ENCODE measurements around the gene ZNF217. TPM values are rescaled to one million over a fixed set of nuclear protein-coding genes. Genes with fewer than 3 reads are reported as not detected.
"Not testable (repeated sequence)": the region's sequence is repeated elsewhere in the genome, so short reads cannot be mapped to it uniquely, and the experiment has no call there.

ZNF217 gene
- total RNA-seq, 1 donor = 65.8 TPM

- peaks cover 62% of the 10 kb centered on the region for H3K4me1 ChIP-seq (ENCODE audit: insufficient read depth, low read length)
Observed at GRCh38 chr20:53574819-53575218, 18.8 kb downstream of the ZNF217 start.

GRCh38 chr20:53574259-53574789 lies 19.3 kb downstream of the ZNF217 start:
- Histone ChIP-seq H3K27me3 (ENCODE audit: insufficient read depth, low read length) (no peaks in the 10 kb centered on the region), H3K9me3 (ENCODE audit: low read depth, low read length) (no peaks in the 10 kb centered on the region), H3K4me1 (ENCODE audit: insufficient read depth, low read length) (peaks cover 57% of the 10 kb centered on the region), H3K4me3 (ENCODE audit: low read length) (no peak overlapping the region)

More at GRCh38 chr20:53574819-53575218, 18.8 kb downstream of the ZNF217 start:
- Histone ChIP-seq H3K9me3 (ENCODE audit: low read depth, low read length) (no peaks in the 10 kb centered on the region), H3K4me3 (ENCODE audit: low read length) (no peak overlapping the region), H3K27me3 (ENCODE audit: insufficient read depth, low read length) (no peaks in the 10 kb centered on the region)

- H3K4me1 ChIP-seq (ENCODE audit: insufficient read depth, low read length) = peaks cover 40% of the 10 kb centered on the region
Observed at GRCh38 chr20:53571555-53572286, 21.9 kb downstream of the ZNF217 start.

GRCh38 chr20:53570446-53571276 lies 23.0 kb downstream of the ZNF217 start:
- Histone ChIP-seq H3K4me1 (ENCODE audit: insufficient read depth, low read length) (peaks cover 31% of the 10 kb centered on the region), H3K4me3 (ENCODE audit: low read length) (no peak overlapping the region), H3K9me3 (ENCODE audit: low read depth, low read length) (no peaks in the 10 kb centered on the region), H3K27me3 (ENCODE audit: insufficient read depth, low read length) (no peaks in the 10 kb centered on the region)

More at GRCh38 chr20:53571555-53572286, 21.9 kb downstream of the ZNF217 start:
- H3K4me3 ChIP-seq (ENCODE audit: low read length) = no peak overlapping the region
- no peaks in the 10 kb centered on the region for H3K27me3 ChIP-seq (ENCODE audit: insufficient read depth, low read length)
- H3K9me3 ChIP-seq (ENCODE audit: low read depth, low read length) = no peaks in the 10 kb centered on the region

- Histone ChIP-seq H3K4me3 (ENCODE audit: low read length) (no peak overlapping the region), H3K4me1 (ENCODE audit: insufficient read depth, low read length) (peaks cover 22% of the 10 kb centered on the region), H3K9me3 (ENCODE audit: low read depth, low read length) (no peaks in the 10 kb centered on the region), H3K27me3 (ENCODE audit: insufficient read depth, low read length) (no peaks in the 10 kb centered on the region)
Observed at GRCh38 chr20:53569606-53570307, 23.9 kb downstream of the ZNF217 start.

GRCh38 chr20:53569005-53569404 lies 24.6 kb downstream of the ZNF217 start:
- Histone ChIP-seq H3K9me3 (ENCODE audit: low read depth, low read length) (no peaks in the 10 kb centered on the region), H3K4me3 (ENCODE audit: low read length) (no peak overlapping the region), H3K4me1 (ENCODE audit: insufficient read depth, low read length) (peaks cover 15% of the 10 kb centered on the region), H3K27me3 (ENCODE audit: insufficient read depth, low read length) (no peaks in the 10 kb centered on the region)

- Histone ChIP-seq H3K4me1 (ENCODE audit: insufficient read depth, low read length) (peaks cover 9% of the 10 kb centered on the region), H3K27me3 (ENCODE audit: insufficient read depth, low read length) (no peaks in the 10 kb centered on the region), H3K4me3 (ENCODE audit: low read length) (no peak overlapping the region), H3K9me3 (ENCODE audit: low read depth, low read length) (no peaks in the 10 kb centered on the region)
Observed at GRCh38 chr20:53568351-53568750, 25.3 kb downstream of the ZNF217 start.

- Histone ChIP-seq H3K27me3 (ENCODE audit: insufficient read depth, low read length) (no peaks in the 10 kb centered on the region), H3K4me1 (ENCODE audit: insufficient read depth, low read length) (peaks cover 4% of the 10 kb centered on the region), H3K9me3 (ENCODE audit: low read depth, low read length) (no peaks in the 10 kb centered on the region), H3K4me3 (ENCODE audit: low read length) (no peak overlapping the region)
Observed at GRCh38 chr20:53567379-53567917, 26.2 kb downstream of the ZNF217 start.

- H3K4me3 ChIP-seq (ENCODE audit: low read length); H3K4me1 ChIP-seq (ENCODE audit: insufficient read depth, low read length); H3K27me3 ChIP-seq (ENCODE audit: insufficient read depth, low read length); H3K9me3 ChIP-seq (ENCODE audit: low read depth, low read length): not testable (repeated sequence)
Observed at GRCh38 chr20:53566623-53567022, 27.0 kb downstream of the ZNF217 start.

GRCh38 chr20:53565254-53565653 lies 28.4 kb downstream of the ZNF217 start:
- no peaks in the 10 kb centered on the region for H3K4me1 ChIP-seq (ENCODE audit: insufficient read depth, low read length)
- no peak overlapping the region for H3K4me3 ChIP-seq (ENCODE audit: low read length)
- H3K27me3 ChIP-seq (ENCODE audit: insufficient read depth, low read length) = no peaks in the 10 kb centered on the region
- no peaks in the 10 kb centered on the region for H3K9me3 ChIP-seq (ENCODE audit: low read depth, low read length)

- not testable (repeated sequence) for H3K4me1 ChIP-seq (ENCODE audit: insufficient read depth, low read length); H3K9me3 ChIP-seq (ENCODE audit: low read depth, low read length); H3K4me3 ChIP-seq (ENCODE audit: low read length)
Observed at GRCh38 chr20:53562104-53562764, 31.4 kb downstream of the ZNF217 start.

GRCh38 chr20:53561505-53561904 lies 32.1 kb downstream of the ZNF217 start:
- no peak overlapping the region for H3K4me3 ChIP-seq (ENCODE audit: low read length)
- H3K27me3 ChIP-seq (ENCODE audit: insufficient read depth, low read length) = no peaks in the 10 kb centered on the region
- no peaks in the 10 kb centered on the region for H3K4me1 ChIP-seq (ENCODE audit: insufficient read depth, low read length)
- no peaks in the 10 kb centered on the region for H3K9me3 ChIP-seq (ENCODE audit: low read depth, low read length)

More at GRCh38 chr20:53562104-53562764, 31.4 kb downstream of the ZNF217 start:
- not testable (repeated sequence) for H3K27me3 ChIP-seq (ENCODE audit: insufficient read depth, low read length)

GRCh38 chr20:53559816-53560215 lies 33.8 kb downstream of the ZNF217 start:
- H3K9me3 ChIP-seq (ENCODE audit: low read depth, low read length) = no peaks in the 10 kb centered on the region

GRCh38 chr20:53557130-53557529 lies 36.5 kb downstream of the ZNF217 start:
- Histone ChIP-seq H3K9me3 (ENCODE audit: low read depth, low read length) (no peaks in the 10 kb centered on the region), H3K27me3 (ENCODE audit: insufficient read depth, low read length) (no peaks in the 10 kb centered on the region), H3K4me1 (ENCODE audit: insufficient read depth, low read length) (no peaks in the 10 kb centered on the region), H3K4me3 (ENCODE audit: low read length) (no peak overlapping the region)

More at GRCh38 chr20:53559816-53560215, 33.8 kb downstream of the ZNF217 start:
- Histone ChIP-seq H3K27me3 (ENCODE audit: insufficient read depth, low read length) (no peaks in the 10 kb centered on the region), H3K4me1 (ENCODE audit: insufficient read depth, low read length) (no peaks in the 10 kb centered on the region), H3K4me3 (ENCODE audit: low read length) (no peak overlapping the region)

Data from mononuclear cell (primary cell).